G401 (cell line): ENCODE data around the gene BCAT1. TPM values are rescaled to one million over a fixed set of nuclear protein-coding genes. Genes with fewer than 3 reads are reported as not detected.
"Not testable (repeated sequence)": the region's sequence is repeated elsewhere in the genome, so short reads cannot be mapped to it uniquely, and the experiment has no call there.

Experiments
- DNase-seq: peaks from one replicate; pipeline ENCODE4 v3.0.0-alpha.2; 2015; ENCODE audit warnings: low spot score
- in situ Hi-C: cut with HindIII; loops from 2 replicates; pipeline ENCODE4 v1.10.0; 2016; ENCODE audit warnings: low sequenced_read_pairs, mixed read lengths
- total RNA-seq: library from RNA; depleted of rRNA; stranded (reverse); fragments of >200 nt; shearing (Covaris generic); gene quantifications from 2 replicates; pipeline ENCODE4 v1.2.3, GENCODE V29; 2014

BCAT1 gene
- total RNA-seq, 1 experiment from 2014 or later: 0.81 TPM

DNA sequence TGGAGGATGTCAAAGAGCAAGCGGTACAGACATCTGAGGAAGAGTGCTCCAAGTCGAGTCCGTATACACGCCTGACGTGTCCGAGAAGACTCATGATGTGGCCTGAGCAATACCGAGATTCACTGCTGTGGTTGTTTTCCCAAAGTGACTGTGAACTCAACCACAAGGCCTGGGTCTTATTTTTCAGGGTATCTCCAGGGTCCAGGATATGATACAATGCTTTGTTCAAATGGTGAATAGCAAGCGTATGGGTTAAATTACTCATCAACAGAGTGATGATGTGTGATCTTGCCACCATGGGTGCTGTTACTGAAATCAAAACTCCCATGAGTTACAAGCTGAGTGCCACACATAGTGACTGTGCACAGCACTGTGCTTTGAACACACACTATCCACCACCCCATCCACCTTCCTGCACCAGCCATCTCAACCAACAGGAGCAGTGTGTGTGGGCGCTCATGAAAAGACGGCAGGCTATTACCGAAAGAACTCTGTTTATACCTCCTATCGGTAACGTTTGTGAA is 109.6 kb downstream of the BCAT1 start:
- in situ Hi-C loops: no loop called here
- no peak for DNase-seq

DNA sequence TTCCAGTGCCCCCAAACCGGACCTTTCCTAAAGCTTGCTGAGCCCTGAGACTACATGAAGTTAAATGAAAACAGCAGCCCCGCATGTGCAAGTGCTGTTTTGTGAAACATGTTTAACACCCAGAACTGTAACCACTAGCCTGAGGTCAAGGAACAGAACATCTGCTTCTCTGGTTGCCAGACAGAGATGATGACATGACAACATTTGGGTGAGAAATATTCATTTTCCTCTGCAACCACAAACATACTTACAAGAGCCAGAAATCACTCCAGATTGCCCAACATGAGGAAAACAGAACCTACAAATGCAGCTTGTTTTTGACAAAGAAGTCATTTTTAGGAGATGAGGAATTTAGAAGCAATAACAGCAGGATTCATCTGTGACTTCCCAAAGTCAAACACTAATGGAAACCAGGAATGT is 110.4 kb downstream of the BCAT1 start:
- in situ Hi-C loops: no loop called here
- DNase-seq: no peak

GRCh38 chr12:24835377-24835776 is 113.5 kb downstream of the BCAT1 start:
- DNase-seq: no peak

DNA sequence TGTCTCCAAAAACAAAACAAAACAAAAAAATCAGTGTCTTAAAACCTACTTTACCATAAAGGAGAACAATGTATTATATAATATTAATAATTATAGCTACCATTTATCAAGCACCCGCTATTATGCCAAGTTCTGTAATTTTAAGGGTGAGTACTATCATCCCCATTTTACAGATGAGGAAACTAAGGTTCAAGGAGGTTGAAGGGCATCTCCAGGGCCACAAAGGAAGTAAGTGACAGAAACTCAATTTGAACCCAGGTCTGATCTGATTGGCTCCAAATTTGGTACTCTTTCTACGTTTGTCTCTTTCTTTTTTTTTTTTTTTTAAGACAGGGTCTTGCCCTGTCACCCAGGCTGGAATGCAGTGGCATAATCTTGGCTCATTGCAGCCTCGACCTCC is 115.4 kb downstream of the BCAT1 start:
- in situ Hi-C loops: no loop called here
- no peak for DNase-seq

More at GRCh38 chr12:24835377-24835776, 113.5 kb downstream of the BCAT1 start:
- in situ Hi-C loops: no loop called here

GRCh38 chr12:24823808-24824515 is 124.9 kb downstream of the BCAT1 start:
- in situ Hi-C loops: no loop called here
- no peak for DNase-seq

DNA sequence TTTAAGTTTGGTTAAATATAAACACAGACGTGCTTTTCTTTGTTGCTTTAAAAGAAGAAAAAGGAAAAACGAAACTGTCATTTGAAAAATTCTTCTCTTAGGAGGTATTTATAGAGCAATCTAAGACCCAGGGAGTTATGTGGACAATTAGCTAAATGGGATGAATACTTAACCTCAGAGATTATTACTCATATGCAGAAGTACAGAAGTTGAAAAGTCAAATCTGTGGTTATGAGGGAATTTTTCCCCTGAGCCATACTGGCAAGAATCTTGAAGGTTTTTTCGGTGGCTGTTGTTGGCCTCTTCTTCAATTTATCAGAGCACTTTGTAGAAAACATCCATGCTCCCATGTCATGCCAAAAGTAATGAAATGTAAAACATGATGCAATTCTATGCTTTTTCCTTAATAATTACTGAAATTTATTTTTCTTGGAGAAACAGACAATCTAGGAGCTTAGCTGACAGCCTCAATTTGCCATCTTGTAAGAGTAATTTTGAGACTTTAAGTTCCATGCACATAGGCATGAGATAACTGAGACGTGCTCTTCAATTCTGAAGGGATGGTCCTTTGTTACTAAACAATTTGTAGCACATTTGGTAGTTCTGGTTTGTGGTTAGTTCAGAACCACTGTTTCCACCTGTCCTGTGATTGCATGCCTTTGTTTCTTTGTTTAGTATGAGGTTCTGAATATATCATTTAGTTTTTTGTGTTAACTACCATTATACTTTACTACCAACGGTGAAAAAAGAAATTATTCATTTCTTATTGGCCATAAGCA is 126.6 kb downstream of the BCAT1 start:
- no peak for DNase-seq
- in situ Hi-C loops: no loop called here

GRCh38 chr12:24821691-24822090 is 127.2 kb downstream of the BCAT1 start:
- in situ Hi-C loops: no loop called here
- DNase-seq: no peak

DNA sequence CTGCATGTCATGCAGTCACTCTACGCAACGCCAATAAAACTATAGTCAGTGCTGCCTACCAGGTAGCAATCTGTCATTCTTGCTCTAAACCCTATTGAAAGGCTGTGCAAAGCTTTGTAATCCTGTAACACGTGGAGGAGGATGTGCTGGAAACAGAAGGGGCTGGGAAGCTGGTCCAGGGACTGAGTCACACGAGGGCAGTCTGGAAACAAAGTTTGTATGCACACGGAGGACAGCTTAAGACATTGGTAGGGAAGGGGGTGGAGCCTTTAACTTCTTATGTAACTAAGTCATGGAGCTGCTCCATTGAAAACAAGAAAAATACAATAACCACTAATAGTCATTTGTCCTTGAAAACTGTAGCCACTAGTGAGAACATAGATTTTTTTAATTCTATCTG is 128.0 kb downstream of the BCAT1 start:
- no peak for DNase-seq
- in situ Hi-C loops: no loop called here

- in situ Hi-C loops: no loop called here
These were observed 130.6 kb downstream of the BCAT1 start for GRCh38 chr12:24818351-24818750.

DNA sequence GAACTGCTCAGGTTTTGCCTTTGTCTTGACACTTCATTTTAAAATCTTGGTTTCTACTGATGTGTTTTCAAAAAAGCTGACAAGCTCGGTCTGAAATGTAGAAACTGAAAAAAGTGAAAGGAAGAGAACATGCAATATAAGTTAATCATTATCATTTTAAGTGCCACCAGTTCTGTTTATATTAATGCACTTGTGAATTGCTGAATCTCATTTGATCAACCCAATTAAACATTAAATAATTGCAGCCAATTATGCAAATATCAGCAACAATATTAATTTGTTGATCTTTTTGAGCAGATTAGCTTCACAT is 133.8 kb downstream of the BCAT1 start:
- in situ Hi-C loops: no loop called here

More at GRCh38 chr12:24818351-24818750, 130.6 kb downstream of the BCAT1 start:
- no peak for DNase-seq

GRCh38 chr12:24814379-24815113 is 134.4 kb downstream of the BCAT1 start:
- DNase-seq: no peak
- in situ Hi-C loops: no loop called here

More for the DNA sequence above, 133.8 kb downstream of the BCAT1 start:
- no peak for DNase-seq

DNA sequence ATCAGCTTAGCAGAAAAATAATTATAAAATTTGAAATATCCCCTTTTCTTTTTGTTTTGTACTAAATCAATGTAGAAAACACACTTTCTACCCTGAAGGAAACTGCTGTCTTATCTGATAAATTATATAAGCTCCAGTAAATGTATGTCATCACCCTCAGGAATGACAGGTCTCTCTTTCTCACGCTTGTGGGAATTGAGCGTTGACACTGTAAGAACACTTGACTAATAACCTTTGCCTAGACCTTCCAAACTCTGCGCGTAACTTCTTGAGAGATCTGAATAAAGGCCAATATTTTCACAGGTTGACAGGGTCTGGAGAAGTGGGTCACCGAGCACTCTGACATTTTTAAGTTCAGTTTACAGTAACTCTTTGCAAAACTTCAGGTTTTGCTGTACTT is 138.5 kb downstream of the BCAT1 start:
- in situ Hi-C loops: no loop called here
- DNase-seq: no peak

DNA sequence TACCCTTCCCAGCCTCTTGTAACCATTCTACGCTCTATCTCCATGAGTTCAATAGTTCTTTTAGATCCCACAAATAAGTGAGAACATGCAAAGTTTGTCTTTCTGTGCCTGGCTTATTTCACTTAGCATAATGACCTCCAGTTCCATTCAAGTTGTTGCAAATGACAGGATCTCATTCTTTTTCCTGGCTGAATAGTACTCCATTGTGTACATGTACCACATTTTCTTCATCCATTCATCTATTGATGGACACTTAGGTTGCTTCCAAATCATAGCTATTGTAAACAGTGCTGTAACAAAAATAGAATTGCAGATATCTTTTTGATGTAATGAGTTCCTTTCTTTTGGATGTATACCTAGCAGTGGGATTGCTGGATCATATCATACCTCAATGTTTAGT is 139.6 kb downstream of the BCAT1 start:
- in situ Hi-C loops, DNase-seq: not testable (repeated sequence)

GRCh38 chr12:24808651-24809050 is 140.2 kb downstream of the BCAT1 start:
- in situ Hi-C loops: no loop called here

DNA sequence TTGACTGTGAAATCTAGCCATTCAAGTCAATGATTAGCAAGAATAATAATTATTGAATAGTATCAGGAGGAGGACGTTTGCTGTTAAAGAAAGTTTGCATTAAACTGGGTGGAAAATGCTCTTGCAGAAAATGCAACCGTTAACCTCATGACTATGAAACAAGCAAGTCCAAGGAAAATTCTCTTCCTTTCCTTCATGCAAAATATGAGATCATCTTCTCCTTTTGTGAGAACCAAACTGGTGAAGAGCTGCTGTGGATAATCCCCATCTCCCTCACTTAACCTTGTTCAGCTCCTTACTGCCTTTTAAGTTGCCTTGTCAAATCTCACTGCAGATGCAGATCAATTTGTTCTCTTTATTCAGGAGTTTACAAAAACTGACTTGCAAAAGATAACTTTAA is 142.5 kb downstream of the BCAT1 start:
- DNase-seq: no peak
- in situ Hi-C loops: no loop called here

More at GRCh38 chr12:24808651-24809050, 140.2 kb downstream of the BCAT1 start:
- no peak for DNase-seq

DNA sequence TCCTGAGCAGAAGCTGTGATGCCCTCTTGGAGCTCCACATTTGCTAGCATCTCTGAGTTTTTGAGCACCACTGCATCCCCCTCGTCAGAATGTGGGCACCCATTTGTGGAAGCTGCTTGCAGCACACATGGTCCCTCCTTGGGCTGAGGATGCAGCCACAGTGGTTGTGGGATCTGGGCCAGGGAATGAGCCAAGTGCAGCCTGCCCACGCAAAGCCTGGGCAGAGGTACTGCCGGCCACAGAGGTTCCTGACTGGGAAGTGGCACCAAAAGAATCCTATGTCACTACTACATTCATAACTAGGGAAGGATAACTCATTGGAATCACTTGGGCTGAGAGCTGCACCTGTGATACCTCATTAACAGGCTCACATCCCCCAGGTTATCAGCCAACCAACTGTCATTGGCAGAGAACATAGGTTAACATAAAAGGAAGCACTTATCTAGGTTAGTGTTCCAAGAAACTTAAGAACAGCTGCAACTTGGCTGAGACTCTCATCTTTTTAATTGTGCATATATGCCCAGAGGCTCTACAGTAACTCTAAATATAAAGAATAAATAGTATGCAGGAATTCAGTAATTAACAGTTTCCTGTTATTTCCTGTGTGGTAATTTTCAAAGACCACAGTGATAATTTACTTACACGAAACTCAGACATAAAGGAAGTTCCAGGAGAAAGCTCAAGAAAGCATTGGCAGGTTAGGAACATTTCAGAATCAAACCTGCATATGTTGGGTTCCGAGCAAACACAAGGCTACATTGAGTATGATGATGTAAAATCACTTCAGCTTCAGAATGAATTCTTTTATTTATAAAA is 145.3 kb downstream of the BCAT1 start:
- in situ Hi-C loops: no loop called here
- DNase-seq: no peak

GRCh38 chr12:24798335-24798734 is 150.6 kb downstream of the BCAT1 start:
- no peak for DNase-seq
- in situ Hi-C loops: no loop called here

DNA sequence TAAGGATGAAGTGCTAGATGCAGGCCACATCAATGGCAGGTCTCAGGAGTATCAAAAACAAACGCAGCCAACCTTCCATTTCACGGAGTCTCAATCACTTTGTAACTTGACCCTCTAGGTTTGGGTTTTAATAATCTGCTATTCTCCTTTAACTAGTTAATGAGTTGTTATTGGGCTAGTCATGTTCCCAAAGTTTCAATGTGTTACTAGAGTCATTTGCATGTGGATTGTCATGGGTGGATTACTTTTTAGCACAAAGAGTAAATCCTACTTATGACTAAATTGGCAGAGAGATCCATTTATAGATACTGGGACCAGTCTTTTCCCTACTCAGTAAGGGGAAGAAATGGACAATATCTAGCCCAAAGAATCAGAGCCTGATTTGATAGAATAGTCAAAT is 151.0 kb downstream of the BCAT1 start:
- in situ Hi-C loops: no loop called here
- no peak for DNase-seq

DNA sequence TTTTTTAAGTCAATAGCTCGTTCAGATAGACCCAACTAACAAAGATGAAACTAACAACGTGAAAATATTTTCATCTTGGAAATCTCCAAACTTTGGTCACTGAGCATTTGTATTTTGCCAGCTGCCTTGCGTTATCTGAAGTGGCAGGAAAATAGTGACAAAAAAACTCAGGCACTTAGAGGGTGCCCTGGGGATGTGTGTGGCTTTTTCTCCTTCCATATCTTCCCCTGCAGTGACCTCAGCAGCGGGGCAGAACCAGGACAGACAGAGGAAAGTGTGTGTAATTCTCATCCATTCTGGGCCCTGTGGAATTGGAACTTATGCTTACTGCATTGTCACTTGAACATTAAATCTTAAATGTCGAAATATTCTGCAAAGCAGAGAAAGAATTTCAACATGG is 152.0 kb downstream of the BCAT1 start:
- DNase-seq: no peak
- in situ Hi-C loops: no loop called here
